HEK293 (cell line): Measurements from ENCODE around the gene ANGEL1.

Experiments
- CTCF ChIA-PET: fragments of 350-600 bp; formaldehyde crosslinking; extraction: SDS; loops from one replicate; lab custom pipeline; 2021; ENCODE audit warnings: antibody characterized with exemption; lab: Yijun Ruan, JAX
- POLR2A ChIA-PET: fragments of 300-600 bp; formaldehyde crosslinking; extraction: SDS; loops from one replicate; lab custom pipeline; 2020; ENCODE audit warnings: antibody characterized with exemption, inconsistent platforms; lab: Yijun Ruan, JAX
- H3K27ac ChIP-seq: fragments of 200-500 bp; sonication (Bioruptor generic); 2 replicates; pipeline ENCODE4 v1.5.1; 2014; ENCODE audit warnings: low read depth, low read length, control low read depth, inconsistent platforms; ENCODE audit errors: extremely low read depth
- H3K36me3 ChIP-seq, 2 experiments: fragments of 200-500 bp in 1 of 2; sonication (Bioruptor generic) in 1 of 2; 1 replicate in 1 of 2; 2 replicates in 1 of 2; pipeline ENCODE4 v1.5.1; 2014 to 2017; ENCODE audit warnings: inconsistent platforms in 2 of 2, low read length in 2 of 2; ENCODE audit not compliant: control insufficient read depth in 2 of 2, insufficient read depth in 1 of 2
- H3K4me1 ChIP-seq: fragments of 200-500 bp; sonication (Bioruptor generic); 2 replicates; pipeline ENCODE4 v1.5.1; 2014; ENCODE audit warnings: mild to moderate bottlenecking, low read length, inconsistent platforms; ENCODE audit not compliant: control insufficient read depth, insufficient read depth
- H3K4me3 ChIP-seq: 2 replicates; pipeline ENCODE4 v1.5.1; 2011; ENCODE audit warnings: low read depth, mild to moderate bottlenecking, control low read depth, low read length, moderate library complexity
- H3K9me3 ChIP-seq: fragments of 200-500 bp; sonication (Bioruptor generic); 2 replicates; pipeline ENCODE4 v1.5.1; 2014; ENCODE audit warnings: low read depth, low read length, inconsistent platforms; ENCODE audit not compliant: control insufficient read depth, insufficient read depth
- GFI1B ChIP-seq: fragments of 450-650 bp; formaldehyde crosslinking; IDR thresholded peaks from 2 replicates; pipeline ENCODE4 v1.5.1; 2016; ENCODE audit warnings: missing biosample characterization, missing genetic modification characterization
- GLI2 ChIP-seq: fragments of 450-650 bp; formaldehyde crosslinking; IDR thresholded peaks from 2 replicates; pipeline ENCODE4; 2017; ENCODE audit warnings: missing biosample characterization, missing genetic modification characterization, low read depth, borderline replicate concordance
- GLIS1 ChIP-seq: fragments of 450-650 bp; formaldehyde crosslinking; IDR thresholded peaks from 2 replicates; pipeline ENCODE4 v1.5.1; 2016; ENCODE audit warnings: missing biosample characterization, missing genetic modification characterization
- GLIS2 ChIP-seq: fragments of 450-650 bp; formaldehyde crosslinking; IDR thresholded peaks from 2 replicates; pipeline ENCODE4 v1.5.1; 2016; ENCODE audit warnings: missing biosample characterization, missing genetic modification characterization
- IKZF3 ChIP-seq: fragments of 450-650 bp; IDR thresholded peaks from 2 replicates; pipeline ENCODE4 v1.5.0; 2018; ENCODE audit warnings: missing biosample characterization, mild to moderate bottlenecking, missing genetic modification characterization, moderate library complexity
- KLF8 ChIP-seq: fragments of 450-650 bp; formaldehyde crosslinking; IDR thresholded peaks from 2 replicates; pipeline ENCODE4 v1.5.1; 2016; ENCODE audit warnings: missing biosample characterization, missing genetic modification characterization
- YY2 ChIP-seq: fragments of 450-650 bp; formaldehyde crosslinking; IDR thresholded peaks from 2 replicates; pipeline ENCODE4 v1.5.1; 2016; ENCODE audit warnings: missing biosample characterization, missing genetic modification characterization
- ZBTB20 ChIP-seq: fragments of 450-650 bp; formaldehyde crosslinking; IDR thresholded peaks from 2 replicates; pipeline ENCODE4 v1.5.1; 2016; ENCODE audit warnings: missing biosample characterization, missing genetic modification characterization
- ZNF132 ChIP-seq: fragments of 450-650 bp; formaldehyde crosslinking; IDR thresholded peaks from 2 replicates; pipeline ENCODE4 v1.5.1; 2017; ENCODE audit warnings: missing biosample characterization, missing genetic modification characterization, borderline replicate concordance
- ZNF140 ChIP-seq: fragments of 450-650 bp; formaldehyde crosslinking; IDR thresholded peaks from 2 replicates; pipeline ENCODE4 v1.5.1; 2016; ENCODE audit warnings: missing biosample characterization, missing genetic modification characterization
- ZNF155 ChIP-seq: fragments of 450-650 bp; formaldehyde crosslinking; IDR thresholded peaks from 2 replicates; pipeline ENCODE4 v1.5.1; 2016; ENCODE audit warnings: missing biosample characterization, missing genetic modification characterization
- ZNF184 ChIP-seq: fragments of 450-650 bp; IDR thresholded peaks from 2 replicates; pipeline ENCODE4 v1.5.1; 2018; ENCODE audit warnings: missing biosample characterization, mild to moderate bottlenecking, missing genetic modification characterization
- ZNF248 ChIP-seq: fragments of 450-650 bp; formaldehyde crosslinking; IDR thresholded peaks from 2 replicates; pipeline ENCODE4 v1.5.1; 2017; ENCODE audit warnings: missing biosample characterization, missing genetic modification characterization
- ZNF341 ChIP-seq: fragments of 450-650 bp; formaldehyde crosslinking; IDR thresholded peaks from 2 replicates; pipeline ENCODE4; 2016; ENCODE audit warnings: low read depth, missing biosample characterization, missing genetic modification characterization
- ZNF37A ChIP-seq: fragments of 450-650 bp; IDR thresholded peaks from 2 replicates; pipeline ENCODE4 v1.5.1; 2018; ENCODE audit warnings: missing biosample characterization, missing genetic modification characterization
- ZNF501 ChIP-seq: fragments of 450-650 bp; formaldehyde crosslinking; IDR thresholded peaks from 2 replicates; pipeline ENCODE4 v1.5.1; 2016; ENCODE audit warnings: missing biosample characterization, missing genetic modification characterization
- ZNF549 ChIP-seq: fragments of 450-650 bp; IDR thresholded peaks from 2 replicates; pipeline ENCODE4 v1.5.1; 2018; ENCODE audit warnings: missing biosample characterization, missing genetic modification characterization, mild to moderate bottlenecking, inconsistent platforms, moderate library complexity
- ZNF776 ChIP-seq: fragments of 450-650 bp; formaldehyde crosslinking; IDR thresholded peaks from 2 replicates; pipeline ENCODE4 v1.5.0; 2017; ENCODE audit warnings: missing biosample characterization, missing genetic modification characterization, borderline replicate concordance
- ZNF791 ChIP-seq: fragments of 450-650 bp; formaldehyde crosslinking; IDR thresholded peaks from 2 replicates; pipeline ENCODE4 v1.5.1; 2016; ENCODE audit warnings: missing biosample characterization, missing genetic modification characterization
- ZSCAN23 ChIP-seq: fragments of 450-650 bp; formaldehyde crosslinking; IDR thresholded peaks from 2 replicates; pipeline ENCODE4 v1.5.1; 2016; ENCODE audit warnings: missing biosample characterization, missing genetic modification characterization
- TF ChIP-seq, protein P1 (sequence below): fragments of 450-650 bp; formaldehyde crosslinking; IDR thresholded peaks from 2 replicates; pipeline ENCODE4 v1.5.1; 2016; ENCODE audit warnings: missing biosample characterization, missing genetic modification characterization
- TF ChIP-seq, protein P2 (sequence below): fragments of 450-650 bp; formaldehyde crosslinking; IDR thresholded peaks from 2 replicates; pipeline ENCODE4 v1.5.1; 2017; ENCODE audit warnings: missing biosample characterization, mild to moderate bottlenecking, missing genetic modification characterization, moderate library complexity
- TF ChIP-seq, protein P3 (sequence below): fragments of 450-650 bp; formaldehyde crosslinking; IDR thresholded peaks from 2 replicates; pipeline ENCODE4 v1.5.1; 2016; ENCODE audit warnings: missing biosample characterization, missing genetic modification characterization
- TF ChIP-seq, protein P4 (sequence below): sonication (generic); formaldehyde crosslinking; IDR thresholded peaks from 2 replicates; pipeline ENCODE4 v1.8.1; 2022; ENCODE audit warnings: mild to moderate bottlenecking, moderate library complexity, missing genetic modification reagents
- TF ChIP-seq, protein P5 (sequence below): fragments of 450-650 bp; formaldehyde crosslinking; IDR thresholded peaks from 2 replicates; pipeline ENCODE4 v1.5.1; 2016; ENCODE audit warnings: missing biosample characterization, missing genetic modification characterization
- TF ChIP-seq, protein P6 (sequence below): fragments of 450-650 bp; formaldehyde crosslinking; IDR thresholded peaks from 2 replicates; pipeline ENCODE4 v1.5.1; 2016; ENCODE audit warnings: missing biosample characterization, missing genetic modification characterization

The ANGEL1 gene, protein sequence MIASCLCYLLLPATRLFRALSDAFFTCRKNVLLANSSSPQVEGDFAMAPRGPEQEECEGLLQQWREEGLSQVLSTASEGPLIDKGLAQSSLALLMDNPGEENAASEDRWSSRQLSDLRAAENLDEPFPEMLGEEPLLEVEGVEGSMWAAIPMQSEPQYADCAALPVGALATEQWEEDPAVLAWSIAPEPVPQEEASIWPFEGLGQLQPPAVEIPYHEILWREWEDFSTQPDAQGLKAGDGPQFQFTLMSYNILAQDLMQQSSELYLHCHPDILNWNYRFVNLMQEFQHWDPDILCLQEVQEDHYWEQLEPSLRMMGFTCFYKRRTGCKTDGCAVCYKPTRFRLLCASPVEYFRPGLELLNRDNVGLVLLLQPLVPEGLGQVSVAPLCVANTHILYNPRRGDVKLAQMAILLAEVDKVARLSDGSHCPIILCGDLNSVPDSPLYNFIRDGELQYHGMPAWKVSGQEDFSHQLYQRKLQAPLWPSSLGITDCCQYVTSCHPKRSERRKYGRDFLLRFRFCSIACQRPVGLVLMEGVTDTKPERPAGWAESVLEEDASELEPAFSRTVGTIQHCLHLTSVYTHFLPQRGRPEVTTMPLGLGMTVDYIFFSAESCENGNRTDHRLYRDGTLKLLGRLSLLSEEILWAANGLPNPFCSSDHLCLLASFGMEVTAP

DNA sequence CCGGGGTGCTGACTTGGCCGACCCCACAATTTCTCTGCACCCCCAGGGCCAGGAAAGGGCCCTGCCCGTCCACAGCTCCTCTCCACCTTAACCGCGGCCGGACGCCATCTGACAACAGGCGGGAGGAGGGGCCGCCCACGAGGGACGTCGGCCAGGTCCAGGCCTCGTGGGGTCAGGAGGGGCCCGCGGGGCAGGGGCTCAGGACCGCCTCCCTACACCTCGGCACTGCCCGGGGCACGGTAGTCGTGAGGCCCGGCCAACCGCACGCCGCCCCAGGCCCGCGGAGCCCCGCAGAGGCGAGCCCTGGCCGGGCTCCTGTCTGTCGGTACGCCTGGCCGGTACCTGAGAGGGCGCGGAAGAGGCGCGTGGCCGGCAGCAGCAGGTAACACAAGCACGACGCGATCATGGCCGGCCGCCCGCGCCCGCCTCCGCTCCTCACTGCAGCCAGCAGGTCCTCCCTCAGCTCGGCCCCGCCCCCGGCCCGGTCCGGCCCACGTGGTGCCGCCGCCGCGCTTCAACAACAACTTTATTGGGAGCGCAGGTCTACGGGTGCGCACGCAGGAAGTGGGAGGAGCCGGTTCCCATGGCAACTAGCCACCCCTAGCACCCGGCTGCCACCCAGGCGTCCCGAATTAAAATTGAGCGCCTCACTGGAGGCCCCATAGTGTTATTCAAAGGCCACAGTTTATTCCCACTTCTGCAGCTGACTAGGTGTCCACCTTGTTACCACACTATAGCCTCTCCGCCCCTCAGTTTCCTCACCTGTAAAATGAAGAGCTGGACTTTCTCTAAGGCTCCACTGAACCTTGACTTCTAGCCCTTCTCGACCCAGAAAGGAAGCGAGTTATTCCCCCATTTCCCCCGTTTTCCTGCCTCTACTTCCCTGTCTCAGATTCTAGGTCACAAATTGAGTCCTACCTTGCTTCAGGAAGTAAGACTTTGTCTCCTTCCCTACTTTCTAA is at the start of gene ANGEL1:
TSS of gene ANGEL1 (minus strand) at position 461 of the 962 bp plus-strand sequence. CDS start at position 406, 55 bp downstream.
- POLR2A ChIA-PET: interaction anchor here (1.3 to 1.4 kb wide), 2 partner anchors 11 to 492 kb away, joined by 3 to 4 read pairs; no protein-coding TSS in a partner anchor
- CTCF ChIA-PET: interaction anchor here (0.6 to 4.9 kb wide), 3 partner anchors 28 to 103 kb away, joined by 4 to 28 read pairs (median 22); no protein-coding TSS in a partner anchor
- TF ChIP-seq ZNF501 (no peak), ZBTB20 (tag by site-specific recombination) (peak; percentile 58; the same call in 1 of the 2 replicates), ZSCAN23 (tag by site-specific recombination) (no peak), ZNF140 (tag by site-specific recombination) (no peak), ZNF341 (tag by site-specific recombination) (no peak), KLF8 (peak; percentile 81; the same call in 1 of the 2 replicates), ZNF248 (tag by site-specific recombination) (no peak), ZNF155 (tag by site-specific recombination) (no peak), ZNF549 (tag by site-specific recombination) (no peak), IKZF3 (0 out of 2 replicates have a peak, but pooled peaks have one; percentile 21), GLIS2 (tag by site-specific recombination) (0 out of 2 replicates have a peak, but pooled peaks have one; percentile 25), ZNF184 (tag by site-specific recombination) (0 out of 2 replicates have a peak, but pooled peaks have one; percentile 23), ZNF132 (tag by site-specific recombination) (no peak), ZNF776 (no peak), GLIS1 (tag by site-specific recombination) (peak; percentile 57), ZNF791 (no peak), GFI1B (no peak), GLI2 (tag by site-specific recombination) (no peak), YY2 (tag by site-specific recombination) (no peak), ZNF37A (tag by site-specific recombination) (peak; percentile 24; the same call in 1 of the 2 replicates)
- TF ChIP-seq, protein P1, sequence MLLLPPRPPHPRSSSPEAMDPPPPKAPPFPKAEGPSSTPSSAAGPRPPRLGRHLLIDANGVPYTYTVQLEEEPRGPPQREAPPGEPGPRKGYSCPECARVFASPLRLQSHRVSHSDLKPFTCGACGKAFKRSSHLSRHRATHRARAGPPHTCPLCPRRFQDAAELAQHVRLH (tag by site-specific recombination): 0 out of 2 replicates have a peak, but pooled peaks have one; percentile 26
- TF ChIP-seq, protein P2, sequence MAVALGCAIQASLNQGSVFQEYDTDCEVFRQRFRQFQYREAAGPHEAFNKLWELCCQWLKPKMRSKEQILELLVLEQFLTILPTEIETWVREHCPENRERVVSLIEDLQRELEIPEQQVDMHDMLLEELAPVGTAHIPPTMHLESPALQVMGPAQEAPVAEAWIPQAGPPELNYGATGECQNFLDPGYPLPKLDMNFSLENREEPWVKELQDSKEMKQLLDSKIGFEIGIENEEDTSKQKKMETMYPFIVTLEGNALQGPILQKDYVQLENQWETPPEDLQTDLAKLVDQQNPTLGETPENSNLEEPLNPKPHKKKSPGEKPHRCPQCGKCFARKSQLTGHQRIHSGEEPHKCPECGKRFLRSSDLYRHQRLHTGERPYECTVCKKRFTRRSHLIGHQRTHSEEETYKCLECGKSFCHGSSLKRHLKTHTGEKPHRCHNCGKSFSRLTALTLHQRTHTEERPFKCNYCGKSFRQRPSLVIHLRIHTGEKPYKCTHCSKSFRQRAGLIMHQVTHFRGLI (tag by site-specific recombination): peak; percentile 53; the same call in 1 of the 2 replicates
- TF ChIP-seq, protein P3, sequence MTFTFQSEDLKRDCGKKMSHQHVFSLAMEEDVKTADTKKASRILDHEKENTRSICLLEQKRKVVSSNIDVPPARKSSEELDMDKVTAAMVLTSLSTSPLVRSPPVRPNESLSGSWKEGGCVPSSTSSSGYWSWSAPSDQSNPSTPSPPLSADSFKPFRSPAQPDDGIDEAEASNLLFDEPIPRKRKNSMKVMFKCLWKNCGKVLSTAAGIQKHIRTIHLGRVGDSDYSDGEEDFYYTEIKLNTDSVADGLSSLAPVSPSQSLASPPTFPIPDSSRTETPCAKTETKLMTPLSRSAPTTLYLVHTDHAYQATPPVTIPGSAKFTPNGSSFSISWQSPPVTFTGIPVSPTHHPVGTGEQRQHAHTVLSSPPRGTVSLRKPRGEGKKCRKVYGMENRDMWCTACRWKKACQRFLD (tag by site-specific recombination): 0 out of 2 replicates have a peak, but pooled peaks have one; percentile 51
- TF ChIP-seq, protein P4, sequence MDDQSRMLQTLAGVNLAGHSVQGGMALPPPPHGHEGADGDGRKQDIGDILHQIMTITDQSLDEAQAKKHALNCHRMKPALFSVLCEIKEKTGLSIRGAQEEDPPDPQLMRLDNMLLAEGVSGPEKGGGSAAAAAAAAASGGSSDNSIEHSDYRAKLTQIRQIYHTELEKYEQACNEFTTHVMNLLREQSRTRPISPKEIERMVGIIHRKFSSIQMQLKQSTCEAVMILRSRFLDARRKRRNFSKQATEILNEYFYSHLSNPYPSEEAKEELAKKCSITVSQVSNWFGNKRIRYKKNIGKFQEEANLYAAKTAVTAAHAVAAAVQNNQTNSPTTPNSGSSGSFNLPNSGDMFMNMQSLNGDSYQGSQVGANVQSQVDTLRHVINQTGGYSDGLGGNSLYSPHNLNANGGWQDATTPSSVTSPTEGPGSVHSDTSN (CRISPR knock-in tag): 0 out of 2 replicates have a peak, but pooled peaks have one; percentile 30
- TF ChIP-seq, protein P5, sequence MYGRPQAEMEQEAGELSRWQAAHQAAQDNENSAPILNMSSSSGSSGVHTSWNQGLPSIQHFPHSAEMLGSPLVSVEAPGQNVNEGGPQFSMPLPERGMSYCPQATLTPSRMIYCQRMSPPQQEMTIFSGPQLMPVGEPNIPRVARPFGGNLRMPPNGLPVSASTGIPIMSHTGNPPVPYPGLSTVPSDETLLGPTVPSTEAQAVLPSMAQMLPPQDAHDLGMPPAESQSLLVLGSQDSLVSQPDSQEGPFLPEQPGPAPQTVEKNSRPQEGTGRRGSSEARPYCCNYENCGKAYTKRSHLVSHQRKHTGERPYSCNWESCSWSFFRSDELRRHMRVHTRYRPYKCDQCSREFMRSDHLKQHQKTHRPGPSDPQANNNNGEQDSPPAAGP (tag by site-specific recombination): peak; percentile 85
- TF ChIP-seq, protein P6, sequence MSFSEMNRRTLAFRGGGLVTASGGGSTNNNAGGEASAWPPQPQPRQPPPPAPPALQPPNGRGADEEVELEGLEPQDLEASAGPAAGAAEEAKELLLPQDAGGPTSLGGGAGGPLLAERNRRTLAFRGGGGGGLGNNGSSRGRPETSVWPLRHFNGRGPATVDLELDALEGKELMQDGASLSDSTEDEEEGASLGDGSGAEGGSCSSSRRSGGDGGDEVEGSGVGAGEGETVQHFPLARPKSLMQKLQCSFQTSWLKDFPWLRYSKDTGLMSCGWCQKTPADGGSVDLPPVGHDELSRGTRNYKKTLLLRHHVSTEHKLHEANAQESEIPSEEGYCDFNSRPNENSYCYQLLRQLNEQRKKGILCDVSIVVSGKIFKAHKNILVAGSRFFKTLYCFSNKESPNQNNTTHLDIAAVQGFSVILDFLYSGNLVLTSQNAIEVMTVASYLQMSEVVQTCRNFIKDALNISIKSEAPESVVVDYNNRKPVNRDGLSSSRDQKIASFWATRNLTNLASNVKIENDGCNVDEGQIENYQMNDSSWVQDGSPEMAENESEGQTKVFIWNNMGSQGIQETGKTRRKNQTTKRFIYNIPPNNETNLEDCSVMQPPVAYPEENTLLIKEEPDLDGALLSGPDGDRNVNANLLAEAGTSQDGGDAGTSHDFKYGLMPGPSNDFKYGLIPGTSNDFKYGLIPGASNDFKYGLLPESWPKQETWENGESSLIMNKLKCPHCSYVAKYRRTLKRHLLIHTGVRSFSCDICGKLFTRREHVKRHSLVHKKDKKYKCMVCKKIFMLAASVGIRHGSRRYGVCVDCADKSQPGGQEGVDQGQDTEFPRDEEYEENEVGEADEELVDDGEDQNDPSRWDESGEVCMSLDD (tag by site-specific recombination): 0 out of 2 replicates have a peak, but pooled peaks have one; percentile 47

More for the DNA sequence above, at the start of gene ANGEL1:
- Histone ChIP-seq H3K36me3 (peaks cover 0 to 20% of the 10 kb centered on the region in 2 experiments; a peak in 1 of 3 replicates), H3K27ac (peak within 1 kb of the TSS; percentile 79; the same call in 1 of the 2 replicates), H3K4me3 (peak within 1 kb of the TSS; percentile 72), H3K9me3 (no peaks in the 10 kb centered on the region), H3K4me1 (peaks cover 14% of the 10 kb centered on the region; the same call in 1 of the 2 replicates)
